HepG2 (cell line): Measurements from ENCODE around the gene TLN1. TPM values are rescaled to one million over a fixed set of nuclear protein-coding genes. Genes with fewer than 3 reads are reported as not detected.

Source experiments
- BRD4 ChIP-seq: sonication (generic); formaldehyde crosslinking; IDR thresholded peaks from 2 replicates; pipeline ENCODE4 v1.4.0; 2020; ENCODE audit warnings: missing genetic modification reagents
- KLF12 ChIP-seq: sonication (generic); formaldehyde crosslinking; IDR thresholded peaks from 2 replicates; pipeline ENCODE4 v1.4.0; 2020; ENCODE audit warnings: missing genetic modification reagents, borderline replicate concordance
- KMT2A ChIP-seq: sonication (generic); formaldehyde crosslinking; IDR thresholded peaks from 2 replicates; pipeline ENCODE4 v1.4.0; 2020; ENCODE audit warnings: missing genetic modification reagents
- MIER3 ChIP-seq: IDR thresholded peaks from 2 replicates; pipeline ENCODE4 v1.6.1; 2016; ENCODE audit warnings: missing compliant biosample characterization, borderline replicate concordance
- MYNN ChIP-seq: sonication (generic); formaldehyde crosslinking; IDR thresholded peaks from 2 replicates; pipeline ENCODE4 v1.4.0; 2020; ENCODE audit warnings: mild to moderate bottlenecking, low read depth, missing genetic modification reagents
- NFIB ChIP-seq: sonication (generic); formaldehyde crosslinking; IDR thresholded peaks from 2 replicates; pipeline ENCODE4 v1.9.0; 2021; ENCODE audit warnings: missing genetic modification reagents, mild to moderate bottlenecking, borderline replicate concordance
- PHF21A ChIP-seq: sonication (generic); formaldehyde crosslinking; IDR thresholded peaks from 2 replicates; pipeline ENCODE4 v1.5.0; 2020; ENCODE audit warnings: mild to moderate bottlenecking, missing genetic modification reagents
- SP1 ChIP-seq, 2 experiments: fragments of 450-650 bp in 1 of 2; sonication (generic) in 1 of 2; formaldehyde crosslinking in 1 of 2; IDR thresholded peaks; 2 replicates each; pipeline versions ENCODE4 v1.4.0 to v1.6.1; 2016 to 2020; ENCODE audit warnings: missing genetic modification reagents in 1 of 2
- TARDBP ChIP-seq: sonication (generic); formaldehyde crosslinking; IDR thresholded peaks from 2 replicates; pipeline ENCODE4 v1.8.0; 2022; ENCODE audit warnings: mild to moderate bottlenecking, missing genetic modification reagents
- TCF7 ChIP-seq: sonication (generic); IDR thresholded peaks from 2 replicates; pipeline ENCODE4 v1.6.1; 2016; ENCODE audit warnings: antibody characterized with exemption, low read depth
- TMF1 ChIP-seq: sonication (generic); formaldehyde crosslinking; IDR thresholded peaks from 2 replicates; pipeline ENCODE4 v1.8.1; 2022; ENCODE audit warnings: low read depth, missing genetic modification reagents
- ZFAT ChIP-seq: sonication (generic); formaldehyde crosslinking; conservative IDR thresholded peaks from 2 replicates; pipeline ENCODE4 v1.8.1; 2023; ENCODE audit warnings: missing genetic modification reagents, inconsistent platforms
- ZNF317 ChIP-seq: sonication (generic); formaldehyde crosslinking; IDR thresholded peaks from 2 replicates; pipeline ENCODE4 v1.5.0; 2020; ENCODE audit warnings: mild to moderate bottlenecking, missing genetic modification reagents
- ZNF543 ChIP-seq: sonication (generic); formaldehyde crosslinking; IDR thresholded peaks from 2 replicates; pipeline ENCODE4 v1.4.0; 2020; ENCODE audit warnings: mild to moderate bottlenecking, missing genetic modification reagents
- ZNF850 ChIP-seq: sonication (generic); formaldehyde crosslinking; conservative IDR thresholded peaks from 2 replicates; pipeline ENCODE4 v1.9.0; 2021; ENCODE audit warnings: mild to moderate bottlenecking, missing genetic modification reagents
- polyA plus RNA-seq, 8 experiments: library from polyadenylated mRNA; depleted of rRNA in 3 of 8; stranded (reverse) in 7 of 8; unstranded in 1 of 8; fragments of >200 nt; fragmentation: Illumina TruSeq in 4 of 8; extraction: Trizol in 4 of 8; gene quantifications; 2 replicates each; pipeline versions ENCODE4 v1.2.1 to v1.2.3, GENCODE V29; 2011 to 2016; ENCODE audit warnings: low read depth in 4 of 8, missing spikeins in 1 of 8, mixed read lengths in 1 of 8; ENCODE audit not compliant: insufficient read depth in 1 of 8
- total RNA-seq, 5 experiments: library from RNA; depleted of rRNA; stranded (reverse); fragments of >200 nt; fragmentation: Illumina TruSeq; extraction: Trizol; gene quantifications; 2 replicates each; pipeline ENCODE4 v1.2.3, GENCODE V29; 2016; ENCODE audit warnings: low read depth in 1 of 5
- TF ChIP-seq, protein P1 (sequence below): sonication (generic); formaldehyde crosslinking; IDR thresholded peaks from 2 replicates; pipeline ENCODE4 v1.9.0; 2021; ENCODE audit warnings: mild to moderate bottlenecking, missing genetic modification reagents
- TF ChIP-seq, protein P2 (sequence below): sonication (generic); formaldehyde crosslinking; IDR thresholded peaks from 2 replicates; pipeline ENCODE4 v1.8.0; 2022; ENCODE audit warnings: mild to moderate bottlenecking, missing genetic modification reagents; ENCODE audit not compliant: insufficient replicate concordance
- TF ChIP-seq, protein P3 (sequence below): sonication (generic); formaldehyde crosslinking; conservative IDR thresholded peaks from 2 replicates; pipeline ENCODE4 v1.8.0; 2022; ENCODE audit warnings: missing genetic modification reagents
- TF ChIP-seq, protein P4 (sequence below): sonication (generic); formaldehyde crosslinking; IDR thresholded peaks from 2 replicates; pipeline ENCODE4 v1.4.0; 2020; ENCODE audit warnings: missing genetic modification reagents

The TLN1 gene
- total and polyA plus RNA-seq, 2 of the 13 experiments (the other 11 are each of a cell fraction or from before 2014, with no cell fraction given), result 35.2 to 51.8 TPM

DNA sequence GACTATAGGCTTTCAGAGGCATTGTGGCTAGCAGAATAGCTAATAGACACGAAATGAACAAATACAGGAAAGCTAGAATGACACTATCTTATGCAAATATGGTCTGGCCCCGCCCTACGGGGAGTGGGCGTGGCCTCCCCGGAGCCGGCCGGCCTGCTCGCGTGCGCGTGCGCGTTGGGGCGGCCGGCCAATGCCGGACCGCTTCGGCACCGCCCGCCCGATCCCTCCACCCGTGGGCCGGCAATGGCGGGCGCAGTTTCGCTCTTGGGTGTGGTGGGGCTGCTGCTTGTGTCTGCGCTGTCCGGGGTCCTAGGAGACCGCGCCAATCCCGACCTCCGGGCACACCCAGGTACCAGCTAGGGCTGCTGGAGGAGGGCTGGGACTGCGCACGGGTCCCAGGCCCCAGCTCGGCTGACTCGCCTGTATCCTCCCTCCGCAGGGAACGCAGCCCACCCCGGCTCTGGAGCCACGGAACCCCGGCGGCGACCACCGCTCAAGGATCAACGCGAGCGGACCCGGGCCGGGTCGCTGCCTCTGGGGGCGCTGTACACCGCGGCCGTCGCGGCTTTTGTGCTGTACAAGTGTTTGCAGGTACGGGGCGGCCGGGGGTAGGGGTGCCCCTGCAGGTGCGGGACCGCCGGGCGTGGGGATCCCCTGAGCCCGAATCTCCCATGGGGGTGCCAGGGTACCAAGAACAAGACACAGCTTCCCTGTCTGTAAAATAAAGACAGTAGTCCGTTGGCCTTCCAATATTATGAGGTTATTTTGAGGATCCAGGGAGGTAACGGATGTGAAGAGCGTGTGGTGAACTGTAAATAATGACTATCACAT, 73.6 kb downstream of the TLN1 start, which contains the start of gene CCDC107 (continued):
- TF ChIP-seq, protein P1, sequence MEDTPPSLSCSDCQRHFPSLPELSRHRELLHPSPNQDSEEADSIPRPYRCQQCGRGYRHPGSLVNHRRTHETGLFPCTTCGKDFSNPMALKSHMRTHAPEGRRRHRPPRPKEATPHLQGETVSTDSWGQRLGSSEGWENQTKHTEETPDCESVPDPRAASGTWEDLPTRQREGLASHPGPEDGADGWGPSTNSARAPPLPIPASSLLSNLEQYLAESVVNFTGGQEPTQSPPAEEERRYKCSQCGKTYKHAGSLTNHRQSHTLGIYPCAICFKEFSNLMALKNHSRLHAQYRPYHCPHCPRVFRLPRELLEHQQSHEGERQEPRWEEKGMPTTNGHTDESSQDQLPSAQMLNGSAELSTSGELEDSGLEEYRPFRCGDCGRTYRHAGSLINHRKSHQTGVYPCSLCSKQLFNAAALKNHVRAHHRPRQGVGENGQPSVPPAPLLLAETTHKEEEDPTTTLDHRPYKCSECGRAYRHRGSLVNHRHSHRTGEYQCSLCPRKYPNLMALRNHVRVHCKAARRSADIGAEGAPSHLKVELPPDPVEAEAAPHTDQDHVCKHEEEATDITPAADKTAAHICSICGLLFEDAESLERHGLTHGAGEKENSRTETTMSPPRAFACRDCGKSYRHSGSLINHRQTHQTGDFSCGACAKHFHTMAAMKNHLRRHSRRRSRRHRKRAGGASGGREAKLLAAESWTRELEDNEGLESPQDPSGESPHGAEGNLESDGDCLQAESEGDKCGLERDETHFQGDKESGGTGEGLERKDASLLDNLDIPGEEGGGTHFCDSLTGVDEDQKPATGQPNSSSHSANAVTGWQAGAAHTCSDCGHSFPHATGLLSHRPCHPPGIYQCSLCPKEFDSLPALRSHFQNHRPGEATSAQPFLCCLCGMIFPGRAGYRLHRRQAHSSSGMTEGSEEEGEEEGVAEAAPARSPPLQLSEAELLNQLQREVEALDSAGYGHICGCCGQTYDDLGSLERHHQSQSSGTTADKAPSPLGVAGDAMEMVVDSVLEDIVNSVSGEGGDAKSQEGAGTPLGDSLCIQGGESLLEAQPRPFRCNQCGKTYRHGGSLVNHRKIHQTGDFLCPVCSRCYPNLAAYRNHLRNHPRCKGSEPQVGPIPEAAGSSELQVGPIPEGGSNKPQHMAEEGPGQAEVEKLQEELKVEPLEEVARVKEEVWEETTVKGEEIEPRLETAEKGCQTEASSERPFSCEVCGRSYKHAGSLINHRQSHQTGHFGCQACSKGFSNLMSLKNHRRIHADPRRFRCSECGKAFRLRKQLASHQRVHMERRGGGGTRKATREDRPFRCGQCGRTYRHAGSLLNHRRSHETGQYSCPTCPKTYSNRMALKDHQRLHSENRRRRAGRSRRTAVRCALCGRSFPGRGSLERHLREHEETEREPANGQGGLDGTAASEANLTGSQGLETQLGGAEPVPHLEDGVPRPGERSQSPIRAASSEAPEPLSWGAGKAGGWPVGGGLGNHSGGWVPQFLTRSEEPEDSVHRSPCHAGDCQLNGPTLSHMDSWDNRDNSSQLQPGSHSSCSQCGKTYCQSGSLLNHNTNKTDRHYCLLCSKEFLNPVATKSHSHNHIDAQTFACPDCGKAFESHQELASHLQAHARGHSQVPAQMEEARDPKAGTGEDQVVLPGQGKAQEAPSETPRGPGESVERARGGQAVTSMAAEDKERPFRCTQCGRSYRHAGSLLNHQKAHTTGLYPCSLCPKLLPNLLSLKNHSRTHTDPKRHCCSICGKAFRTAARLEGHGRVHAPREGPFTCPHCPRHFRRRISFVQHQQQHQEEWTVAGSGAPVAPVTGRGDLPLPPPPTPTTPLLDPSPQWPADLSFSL (CRISPR knock-in tag), result no peak
- TF ChIP-seq ZNF850 (CRISPR knock-in tag) (no peak), PHF21A (no peak; the same call in 1 of the 2 replicates), BRD4 (CRISPR knock-in tag) (0 out of 2 replicates have a peak, but pooled peaks have one; percentile 83), SP1 (IDR thresholded peaks at IDR 0.05) (no peak), SP1 (CRISPR knock-in tag; IDR thresholded peaks at IDR 0.05) (no peak; the same call in 1 of the 2 replicates), MIER3 (CRISPR knock-in tag) (no peak), ZNF317 (CRISPR knock-in tag) (peak; percentile 41), KLF12 (peak; percentile 34; the same call in 1 of the 2 replicates), MYNN (CRISPR knock-in tag) (no peak), NFIB (CRISPR knock-in tag) (no peak), KMT2A (no peak), ZFAT (no peak), TARDBP (CRISPR knock-in tag) (no peak), TMF1 (CRISPR knock-in tag) (no peak), ZNF543 (CRISPR knock-in tag) (peak; percentile 68), TCF7 (no peak)
- TF ChIP-seq, protein P2, sequence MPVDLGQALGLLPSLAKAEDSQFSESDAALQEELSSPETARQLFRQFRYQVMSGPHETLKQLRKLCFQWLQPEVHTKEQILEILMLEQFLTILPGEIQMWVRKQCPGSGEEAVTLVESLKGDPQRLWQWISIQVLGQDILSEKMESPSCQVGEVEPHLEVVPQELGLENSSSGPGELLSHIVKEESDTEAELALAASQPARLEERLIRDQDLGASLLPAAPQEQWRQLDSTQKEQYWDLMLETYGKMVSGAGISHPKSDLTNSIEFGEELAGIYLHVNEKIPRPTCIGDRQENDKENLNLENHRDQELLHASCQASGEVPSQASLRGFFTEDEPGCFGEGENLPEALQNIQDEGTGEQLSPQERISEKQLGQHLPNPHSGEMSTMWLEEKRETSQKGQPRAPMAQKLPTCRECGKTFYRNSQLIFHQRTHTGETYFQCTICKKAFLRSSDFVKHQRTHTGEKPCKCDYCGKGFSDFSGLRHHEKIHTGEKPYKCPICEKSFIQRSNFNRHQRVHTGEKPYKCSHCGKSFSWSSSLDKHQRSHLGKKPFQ, result no peak
- TF ChIP-seq, protein P3, sequence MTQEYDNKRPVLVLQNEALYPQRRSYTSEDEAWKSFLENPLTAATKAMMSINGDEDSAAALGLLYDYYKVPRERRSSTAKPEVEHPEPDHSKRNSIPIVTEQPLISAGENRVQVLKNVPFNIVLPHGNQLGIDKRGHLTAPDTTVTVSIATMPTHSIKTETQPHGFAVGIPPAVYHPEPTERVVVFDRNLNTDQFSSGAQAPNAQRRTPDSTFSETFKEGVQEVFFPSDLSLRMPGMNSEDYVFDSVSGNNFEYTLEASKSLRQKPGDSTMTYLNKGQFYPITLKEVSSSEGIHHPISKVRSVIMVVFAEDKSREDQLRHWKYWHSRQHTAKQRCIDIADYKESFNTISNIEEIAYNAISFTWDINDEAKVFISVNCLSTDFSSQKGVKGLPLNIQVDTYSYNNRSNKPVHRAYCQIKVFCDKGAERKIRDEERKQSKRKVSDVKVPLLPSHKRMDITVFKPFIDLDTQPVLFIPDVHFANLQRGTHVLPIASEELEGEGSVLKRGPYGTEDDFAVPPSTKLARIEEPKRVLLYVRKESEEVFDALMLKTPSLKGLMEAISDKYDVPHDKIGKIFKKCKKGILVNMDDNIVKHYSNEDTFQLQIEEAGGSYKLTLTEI (CRISPR knock-in tag), result no peak
- TF ChIP-seq, protein P4, sequence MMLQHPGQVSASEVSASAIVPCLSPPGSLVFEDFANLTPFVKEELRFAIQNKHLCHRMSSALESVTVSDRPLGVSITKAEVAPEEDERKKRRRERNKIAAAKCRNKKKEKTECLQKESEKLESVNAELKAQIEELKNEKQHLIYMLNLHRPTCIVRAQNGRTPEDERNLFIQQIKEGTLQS (CRISPR knock-in tag), result peak; percentile 46
